Nephron (organoid): ENCODE data around the gene ALK.
A peak's percentile ranks its signal among the peaks of the same experiment; 100 is the strongest.

Experiments
- H3K27ac Mint-ChIP-seq, 3 experiments: 2 replicates each; pipeline ENCODE4 v1.8.0; 2020; ENCODE audit warnings: mixed read lengths in 3 of 3, mild to moderate bottlenecking in 2 of 3, moderate library complexity in 1 of 3
- H3K27me3 Mint-ChIP-seq: 2 replicates; pipeline ENCODE4 v1.8.0; 2021; ENCODE audit warnings: low read depth, mild to moderate bottlenecking, moderate library complexity, mixed read lengths
- H3K36me3 Mint-ChIP-seq: 2 replicates; pipeline ENCODE4 v1.8.0; 2020; ENCODE audit warnings: low read depth, mixed read lengths
- H3K4me1 Mint-ChIP-seq: 2 replicates; pipeline ENCODE4 v1.8.0; 2020; ENCODE audit warnings: mixed read lengths
- H3K4me3 Mint-ChIP-seq, 3 experiments: 2 replicates each; pipeline ENCODE4 v1.8.0; 2020; ENCODE audit warnings: mild to moderate bottlenecking in 3 of 3, mixed read lengths in 3 of 3, moderate library complexity in 2 of 3
- H3K9me3 Mint-ChIP-seq: 2 replicates; pipeline ENCODE4 v1.8.0; 2020; ENCODE audit warnings: mixed read lengths
- TF ChIP-seq, protein P1 (sequence below), 3 experiments: fragments of 200-600 bp; sonication (generic); IDR thresholded peaks; one replicate each; pipeline ENCODE4 v1.5.0; 2021; ENCODE audit warnings: antibody characterized with exemption in 3 of 3; ENCODE audit not compliant: unreplicated experiment in 3 of 3

ALK gene

DNA sequence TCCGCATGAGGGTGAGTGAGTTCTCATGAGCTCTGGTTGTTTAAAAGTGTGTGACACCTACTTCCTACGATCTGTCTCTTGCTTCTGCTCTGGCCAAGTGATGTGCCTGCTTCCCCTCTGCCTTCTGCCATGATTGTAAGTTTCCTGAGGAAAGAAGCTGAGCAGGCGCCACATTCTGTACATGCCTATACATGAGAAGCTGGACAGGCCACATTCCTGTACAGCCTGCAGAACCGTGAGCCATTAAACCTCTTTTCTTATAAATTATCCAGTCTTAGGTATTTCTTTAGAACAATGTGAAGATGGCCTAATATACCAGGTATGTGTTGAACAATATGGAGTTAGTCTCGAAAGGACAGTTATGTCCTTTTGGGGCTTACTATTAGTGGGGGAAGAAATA is 281.0 kb downstream of the ALK start:
- Mint-ChIP-seq H3K27me3 (no peaks in the 10 kb centered on the region), H3K27ac (no peak overlapping the region), H3K4me1 (no peaks in the 10 kb centered on the region), H3K9me3 (no peaks in the 10 kb centered on the region), H3K4me3 (no peak overlapping the region), H3K36me3 (no peaks in the 10 kb centered on the region)
- TF ChIP-seq, protein P1, sequence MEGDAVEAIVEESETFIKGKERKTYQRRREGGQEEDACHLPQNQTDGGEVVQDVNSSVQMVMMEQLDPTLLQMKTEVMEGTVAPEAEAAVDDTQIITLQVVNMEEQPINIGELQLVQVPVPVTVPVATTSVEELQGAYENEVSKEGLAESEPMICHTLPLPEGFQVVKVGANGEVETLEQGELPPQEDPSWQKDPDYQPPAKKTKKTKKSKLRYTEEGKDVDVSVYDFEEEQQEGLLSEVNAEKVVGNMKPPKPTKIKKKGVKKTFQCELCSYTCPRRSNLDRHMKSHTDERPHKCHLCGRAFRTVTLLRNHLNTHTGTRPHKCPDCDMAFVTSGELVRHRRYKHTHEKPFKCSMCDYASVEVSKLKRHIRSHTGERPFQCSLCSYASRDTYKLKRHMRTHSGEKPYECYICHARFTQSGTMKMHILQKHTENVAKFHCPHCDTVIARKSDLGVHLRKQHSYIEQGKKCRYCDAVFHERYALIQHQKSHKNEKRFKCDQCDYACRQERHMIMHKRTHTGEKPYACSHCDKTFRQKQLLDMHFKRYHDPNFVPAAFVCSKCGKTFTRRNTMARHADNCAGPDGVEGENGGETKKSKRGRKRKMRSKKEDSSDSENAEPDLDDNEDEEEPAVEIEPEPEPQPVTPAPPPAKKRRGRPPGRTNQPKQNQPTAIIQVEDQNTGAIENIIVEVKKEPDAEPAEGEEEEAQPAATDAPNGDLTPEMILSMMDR (IDR thresholded peaks at IDR 0.05; ENCODE audit: unreplicated experiment in 3 of 3): no peak

DNA sequence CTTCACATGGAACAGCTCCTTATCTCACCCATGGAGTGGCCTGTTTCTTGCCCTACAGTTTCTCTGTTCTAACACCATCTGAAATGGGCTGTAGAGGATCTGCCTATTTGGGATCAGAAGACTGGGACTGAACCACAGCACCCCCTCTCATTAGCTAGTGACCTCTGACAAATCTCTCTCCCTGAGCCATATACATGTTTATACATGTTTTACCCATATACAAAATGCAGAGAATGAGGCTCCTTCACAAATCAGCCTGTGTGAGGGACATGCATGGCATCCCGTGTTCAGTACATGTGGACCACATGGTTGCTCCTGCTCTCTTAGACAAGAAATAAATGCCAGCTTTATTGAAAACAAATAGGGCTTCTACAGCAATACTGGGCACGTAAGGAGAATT is 282.7 kb downstream of the ALK start:
- no peaks in the 10 kb centered on the region for H3K36me3 Mint-ChIP-seq
- no peaks in the 10 kb centered on the region for H3K4me1 Mint-ChIP-seq
- TF ChIP-seq, protein P1 (IDR thresholded peaks at IDR 0.05; ENCODE audit: unreplicated experiment in 3 of 3): no peak
- H3K27ac Mint-ChIP-seq: no peak overlapping the region
- H3K27me3 Mint-ChIP-seq: no peaks in the 10 kb centered on the region
- no peak overlapping the region for H3K4me3 Mint-ChIP-seq
- peaks cover 9% of the 10 kb centered on the region for H3K9me3 Mint-ChIP-seq

DNA sequence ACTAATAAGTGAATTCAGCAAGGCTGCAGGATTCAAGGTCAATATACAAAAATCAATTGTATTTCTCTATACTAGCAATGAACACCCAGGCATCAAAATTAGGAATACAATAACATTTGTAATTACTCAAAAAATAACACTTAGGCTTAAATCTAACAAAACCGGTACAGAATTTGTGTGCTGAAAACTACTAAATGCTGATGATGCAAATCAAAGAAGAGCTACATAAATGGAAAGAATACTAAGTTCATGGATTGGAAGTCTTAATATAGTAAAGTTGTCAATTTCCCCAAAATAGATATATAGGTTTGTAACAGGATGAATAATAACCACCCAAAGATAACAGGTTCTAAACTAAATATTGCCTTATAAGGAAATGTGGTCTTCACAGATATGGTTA is 286.5 kb downstream of the ALK start:
- no peak overlapping the region for H3K27ac Mint-ChIP-seq
- H3K9me3 Mint-ChIP-seq: peaks cover 11% of the 10 kb centered on the region
- no peaks in the 10 kb centered on the region for H3K27me3 Mint-ChIP-seq
- no peak overlapping the region for H3K4me3 Mint-ChIP-seq
- TF ChIP-seq, protein P1 (IDR thresholded peaks at IDR 0.05; ENCODE audit: unreplicated experiment in 3 of 3): no peak
- no peaks in the 10 kb centered on the region for H3K36me3 Mint-ChIP-seq
- peaks cover 2% of the 10 kb centered on the region for H3K4me1 Mint-ChIP-seq

DNA sequence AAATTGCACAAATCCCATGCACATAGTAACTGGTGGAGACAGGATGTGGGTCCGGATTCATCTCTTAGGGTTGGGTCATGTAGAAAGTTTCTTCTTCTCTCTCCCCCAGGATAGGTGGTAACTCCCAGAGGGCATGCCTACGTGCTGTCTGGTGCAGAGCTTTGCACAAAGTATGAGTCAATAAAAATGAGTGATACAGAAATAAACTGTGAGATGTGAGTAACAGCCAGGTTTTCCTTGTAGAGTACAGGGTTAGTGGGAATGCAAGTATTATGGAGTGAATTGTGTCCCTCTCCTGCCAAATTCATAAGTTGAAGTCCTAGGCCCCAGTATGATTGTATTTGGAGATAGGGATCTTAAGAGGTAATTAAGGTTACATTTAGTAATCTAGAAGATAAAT is 289.4 kb downstream of the ALK start:
- no peaks in the 10 kb centered on the region for H3K27me3 Mint-ChIP-seq

DNA sequence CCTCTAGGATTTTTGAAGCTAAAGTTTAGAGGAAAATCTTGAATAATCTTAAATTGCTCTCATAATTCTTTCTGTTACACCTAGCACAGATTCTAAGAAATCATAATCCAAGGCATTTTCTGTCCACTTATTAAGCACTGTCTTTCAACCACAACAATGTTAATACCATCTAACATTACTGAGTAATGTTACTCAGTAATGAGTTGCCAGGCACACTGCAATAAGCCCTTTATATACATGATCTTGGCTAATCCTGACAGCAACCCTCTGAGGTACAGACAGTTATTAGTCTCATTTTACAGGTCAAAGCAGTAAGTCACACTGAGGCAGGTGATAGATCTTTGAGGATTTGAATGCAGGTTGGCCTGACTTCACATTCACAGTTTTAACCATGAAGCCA is 291.9 kb downstream of the ALK start:
- TF ChIP-seq, protein P1 (IDR thresholded peaks at IDR 0.05; ENCODE audit: unreplicated experiment in 3 of 3): no peak
- no peaks in the 10 kb centered on the region for H3K36me3 Mint-ChIP-seq
- H3K27ac Mint-ChIP-seq: no peak overlapping the region
- H3K27me3 Mint-ChIP-seq: peaks cover 5% of the 10 kb centered on the region
- H3K9me3 Mint-ChIP-seq: peaks cover 8% of the 10 kb centered on the region
- H3K4me3 Mint-ChIP-seq: no peak overlapping the region
- H3K4me1 Mint-ChIP-seq: peaks cover 28% of the 10 kb centered on the region

More for the DNA sequence above, 289.4 kb downstream of the ALK start:
- peaks cover 11% of the 10 kb centered on the region for H3K9me3 Mint-ChIP-seq
- peaks cover 27% of the 10 kb centered on the region for H3K4me1 Mint-ChIP-seq
- H3K36me3 Mint-ChIP-seq: no peaks in the 10 kb centered on the region
- H3K4me3 Mint-ChIP-seq: no peak overlapping the region
- TF ChIP-seq, protein P1 (IDR thresholded peaks at IDR 0.05; ENCODE audit: unreplicated experiment in 3 of 3): no peak
- no peak overlapping the region for H3K27ac Mint-ChIP-seq

DNA sequence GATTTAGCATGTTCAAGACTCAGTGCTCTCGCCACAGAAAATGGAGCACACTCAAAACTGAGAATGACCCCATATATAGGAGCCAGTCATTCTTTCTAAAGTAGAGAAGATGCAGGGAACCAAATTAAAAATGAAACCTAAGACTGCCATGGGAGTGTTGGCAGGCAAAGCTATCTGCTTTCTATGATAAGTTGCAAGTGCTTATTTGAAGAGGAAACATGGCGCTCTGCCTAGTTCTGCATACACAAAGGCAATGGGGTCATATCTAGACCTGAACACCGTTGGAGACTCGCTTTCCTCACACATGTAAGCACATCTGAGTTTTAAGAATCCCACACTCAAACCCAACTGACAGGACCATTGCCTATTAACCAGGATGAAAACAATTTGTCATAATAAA is 292.5 kb downstream of the ALK start:
- H3K27me3 Mint-ChIP-seq: peaks cover 7% of the 10 kb centered on the region
- peaks cover 28% of the 10 kb centered on the region for H3K4me1 Mint-ChIP-seq
- TF ChIP-seq, protein P1 (IDR thresholded peaks at IDR 0.05; ENCODE audit: unreplicated experiment in 3 of 3): no peak
- no peak overlapping the region for H3K4me3 Mint-ChIP-seq
- no peaks in the 10 kb centered on the region for H3K36me3 Mint-ChIP-seq
- peaks cover 3% of the 10 kb centered on the region for H3K9me3 Mint-ChIP-seq
- H3K27ac Mint-ChIP-seq: peak overlapping the region in 2 of 3 experiments; percentile 18 to 30
